ENCODE results near the gene CLEC16A. TPM values are rescaled to one million over a fixed set of nuclear protein-coding genes. Genes with fewer than 3 reads are reported as not detected.

Gene CLEC16A
- total and polyA plus RNA-seq, 2 donors (not counting 1 experiment from before 2014, with no cell fraction given): 21.9 to 79.5 TPM

DNA sequence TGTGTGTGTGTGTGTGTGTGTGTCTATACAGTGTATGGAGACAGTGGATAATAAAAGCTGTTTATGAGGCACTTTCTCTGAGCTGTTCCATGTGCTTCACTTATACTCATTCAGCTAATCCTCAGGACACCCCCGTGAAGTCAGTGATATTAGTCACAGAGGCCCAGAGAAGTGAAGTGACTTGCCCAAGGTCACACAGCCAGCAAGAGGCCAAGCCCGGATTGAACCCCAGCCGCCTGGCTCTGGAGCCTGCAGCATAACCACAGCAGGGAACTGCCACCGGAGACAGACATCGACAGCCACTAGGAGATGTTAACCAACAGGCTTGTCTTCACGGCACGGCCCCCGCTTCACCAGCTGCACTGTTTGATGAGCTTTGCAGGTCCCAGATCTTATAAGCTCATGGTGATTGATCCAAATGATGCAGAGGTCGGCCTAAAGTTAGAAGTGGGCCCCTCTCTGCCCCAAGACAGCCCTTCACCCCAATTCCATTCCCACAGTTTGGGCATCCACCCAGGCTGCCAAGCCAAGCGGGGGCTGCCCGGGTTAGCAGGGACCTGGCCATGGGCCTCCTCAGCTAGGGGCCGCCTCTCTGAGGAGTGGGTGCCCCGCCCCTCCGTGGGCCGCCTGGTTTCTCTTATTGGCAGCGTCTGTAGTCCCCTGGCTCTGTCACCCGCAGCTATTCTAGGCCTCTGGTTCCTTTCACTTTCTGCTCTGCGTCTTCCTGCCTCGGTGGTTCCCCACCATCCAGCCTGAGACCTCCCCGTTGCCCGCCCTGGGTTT, 280.7 kb downstream of the CLEC16A start:
- Histone ChIP-seq H3K4me1 (ENCODE audit: control insufficient read depth in 2 of 2, insufficient read depth in 2 of 2, low read length in 2 of 2) (peaks cover 28 to 30% of the 10 kb centered on the region in 2 donors), H3K4me2 (replicated peaks; ENCODE audit: low read depth, low read length, poor library complexity, severe bottlenecking) (peak overlapping the region; percentile 90), H4K20me1 (ENCODE audit: control insufficient read depth, insufficient read depth, low read length, poor library complexity, severe bottlenecking) (no peaks in the 10 kb centered on the region), H3K9me3 (ENCODE audit: control extremely low read depth in 1 of 3, control insufficient read depth in 2 of 3, insufficient read depth in 1 of 3, low read length in 2 of 3) (no peaks in the 10 kb centered on the region), H3K27ac (ENCODE audit: low read length in 2 of 2) (peak overlapping the region; percentile 72 to 85), H3K79me2 (ENCODE audit: control insufficient read depth, insufficient read depth, low read length) (no peaks in the 10 kb centered on the region), H3K36me3 (replicated peaks in 1 of 2; ENCODE audit: control extremely low read depth in 1 of 2, control insufficient read depth in 1 of 2, extremely low read depth in 1 of 2, insufficient read depth in 2 of 2, low read length in 1 of 2) (no peaks in the 10 kb centered on the region), H2AFZ (ENCODE audit: insufficient read depth, low read depth, low read length, poor library complexity, severe bottlenecking) (peak overlapping the region; percentile 82), H3K9ac (ENCODE audit: low read length) (peak overlapping the region; percentile 59), H3K27me3 (replicated peaks in 1 of 4; ENCODE audit: control extremely low read depth in 1 of 4, control insufficient read depth in 3 of 4, insufficient read depth in 4 of 4, low read length in 3 of 4) (no peaks in the 10 kb centered on the region), H3K4me3 (ENCODE audit: control extremely low read depth in 1 of 5, extremely low read depth in 1 of 5, insufficient read depth in 1 of 5, low read depth in 2 of 5, low read length in 4 of 5) (peak overlapping the region in 4 of 5 experiments; percentile 16 to 61 (median 42))
- H3K4me3 Mint-ChIP-seq: peak overlapping the region; percentile 83
- H3K27me3 Mint-ChIP-seq: no peaks in the 10 kb centered on the region
- peak; percentile 82 for DNase-seq
- TF ChIP-seq, protein P1, sequence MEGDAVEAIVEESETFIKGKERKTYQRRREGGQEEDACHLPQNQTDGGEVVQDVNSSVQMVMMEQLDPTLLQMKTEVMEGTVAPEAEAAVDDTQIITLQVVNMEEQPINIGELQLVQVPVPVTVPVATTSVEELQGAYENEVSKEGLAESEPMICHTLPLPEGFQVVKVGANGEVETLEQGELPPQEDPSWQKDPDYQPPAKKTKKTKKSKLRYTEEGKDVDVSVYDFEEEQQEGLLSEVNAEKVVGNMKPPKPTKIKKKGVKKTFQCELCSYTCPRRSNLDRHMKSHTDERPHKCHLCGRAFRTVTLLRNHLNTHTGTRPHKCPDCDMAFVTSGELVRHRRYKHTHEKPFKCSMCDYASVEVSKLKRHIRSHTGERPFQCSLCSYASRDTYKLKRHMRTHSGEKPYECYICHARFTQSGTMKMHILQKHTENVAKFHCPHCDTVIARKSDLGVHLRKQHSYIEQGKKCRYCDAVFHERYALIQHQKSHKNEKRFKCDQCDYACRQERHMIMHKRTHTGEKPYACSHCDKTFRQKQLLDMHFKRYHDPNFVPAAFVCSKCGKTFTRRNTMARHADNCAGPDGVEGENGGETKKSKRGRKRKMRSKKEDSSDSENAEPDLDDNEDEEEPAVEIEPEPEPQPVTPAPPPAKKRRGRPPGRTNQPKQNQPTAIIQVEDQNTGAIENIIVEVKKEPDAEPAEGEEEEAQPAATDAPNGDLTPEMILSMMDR (IDR thresholded peaks at IDR 0.05): no peak
- no peak for TF ChIP-seq EZH2 (IDR thresholded peaks at IDR 0.05; ENCODE audit: borderline replicate concordance, insufficient read depth, low read depth, low read length, poor library complexity, severe bottlenecking)
- POLR2A ChIA-PET: interaction anchor here (0.6 to 2.4 kb wide), 12 partner anchors 19 to 284 kb away, joined by 3 to 19 read pairs (median 4); partner anchors contain the start of gene SOCS1
- CTCF ChIA-PET: interaction anchor here (0.6 to 2.1 kb wide), 11 partner anchors 8 to 261 kb away, joined by 3 to 24 read pairs (median 4); partner anchors contain the start of gene SOCS1
- peak; percentile 92 for ATAC-seq (ENCODE audit: low read depth)
- H3K9me3 Mint-ChIP-seq (ENCODE audit: insufficient read depth): no peaks in the 10 kb centered on the region
- WGBS (ENCODE audit: insufficient coverage): 8% methylated on average over 21 of the region's 21 CpGs
- H3K27ac Mint-ChIP-seq: peak overlapping the region; percentile 93
- H3K4me1 Mint-ChIP-seq: peaks cover 34% of the 10 kb centered on the region
- intact Hi-C loops (cut with micrococcal nuclease): loop anchor here (1.0 to 2.0 kb wide), 4 partner anchors 16 to 146 kb away; partner anchors contain the start of gene SOCS1
